HG03558 (cell line): Measurements from ENCODE around the gene PIM1.
"Not testable (repeated sequence)": the region's sequence is repeated elsewhere in the genome, so short reads cannot be mapped to it uniquely, and the experiment has no call there.

ENCODE experiments used
- ATAC-seq: cut with Tn5 transposase; IDR thresholded peaks from one replicate; pipeline ENCODE4 v1.9.1; 2021; ENCODE audit warnings: moderate number of reproducible peaks; ENCODE audit not compliant: unreplicated experiment; ENCODE audit errors: extremely low read depth

Gene PIM1

GRCh38 chr6:37185949-37186720 lies 16.2 kb downstream of the PIM1 start:
- not testable (repeated sequence) for ATAC-seq

- no peak for ATAC-seq
These were observed 17.5 kb downstream of the PIM1 start for GRCh38 chr6:37187321-37188022.

- no peak for ATAC-seq
These were observed 19.1 kb downstream of the PIM1 start for GRCh38 chr6:37188962-37189510.

- ATAC-seq, result no peak
These were observed 20.2 kb downstream of the PIM1 start for GRCh38 chr6:37190159-37190535.

GRCh38 chr6:37192666-37193065 lies 22.7 kb downstream of the PIM1 start:
- no peak for ATAC-seq

GRCh38 chr6:37194886-37195285 lies 24.9 kb downstream of the PIM1 start:
- ATAC-seq, result not testable (repeated sequence)

GRCh38 chr6:37196451-37196850 lies 26.5 kb downstream of the PIM1 start:
- not testable (repeated sequence) for ATAC-seq

- no peak for ATAC-seq
These were observed 30.1 kb downstream of the PIM1 start for GRCh38 chr6:37200085-37200484.

GRCh38 chr6:37201726-37202125 lies 31.8 kb downstream of the PIM1 start:
- ATAC-seq, result no peak

GRCh38 chr6:37202788-37203491 lies 33.0 kb downstream of the PIM1 start:
- no peak for ATAC-seq

- no peak for ATAC-seq
These were observed 34.2 kb downstream of the PIM1 start for GRCh38 chr6:37204014-37204751.

GRCh38 chr6:37205175-37205996 lies 35.4 kb downstream of the PIM1 start:
- ATAC-seq, result no peak

- ATAC-seq, result no peak
These were observed 36.0 kb downstream of the PIM1 start for GRCh38 chr6:37205997-37206340.

GRCh38 chr6:37206622-37207021 lies 36.7 kb downstream of the PIM1 start:
- no peak for ATAC-seq

- ATAC-seq, result no peak
These were observed 38.0 kb downstream of the PIM1 start for GRCh38 chr6:37207903-37208456.

- no peak for ATAC-seq
These were observed 38.8 kb downstream of the PIM1 start for GRCh38 chr6:37208793-37209192.

- ATAC-seq, result no peak
These were observed 39.7 kb downstream of the PIM1 start for GRCh38 chr6:37209461-37210205.

GRCh38 chr6:37210313-37210968 lies 40.5 kb downstream of the PIM1 start:
- no peak for ATAC-seq
